ENCODE data around the gene PMCH. TPM values are rescaled to one million over a fixed set of nuclear protein-coding genes. Genes with fewer than 3 reads are reported as not detected.

Gene PMCH
- 0.38 TPM in 1 of 2 replicates, not detected in the other for total RNA-seq (ENCODE audit: low replicate concordance)

GRCh38 chr12:102197789-102198188 is at the start of gene PMCH:
PMCH (minus strand) TSS chr12:102197833; CDS start chr12:102197770, 63 bp downstream.

Other genes starting within 250 kb of the PMCH start
- gene WASHC3, start 135.8 kb downstream of the PMCH start, total RNA-seq (ENCODE audit: low replicate concordance), result 65.9 and 78.2 TPM in 2 replicates
- 23.3 and 34.0 TPM in 2 replicates for gene NUP37, start 77.7 kb downstream of the PMCH start, total RNA-seq (ENCODE audit: low replicate concordance)
- 2.1 and 4.4 TPM in 2 replicates for gene PARPBP, start 77.7 kb downstream of the PMCH start, total RNA-seq (ENCODE audit: low replicate concordance)

Data from smooth muscle cell of the coronary artery (primary cell).